Loucy (cell line): ENCODE measurements around the gene INTS1.
"Not testable (repeated sequence)": the region's sequence is repeated elsewhere in the genome, so short reads cannot be mapped to it uniquely, and the experiment has no call there.

Source experiments
- CTCF ChIP-seq: fragments of 200-600 bp; sonication (generic); conservative IDR thresholded peaks from 2 replicates; pipeline ENCODE4 v1.5.1; 2014; ENCODE audit warnings: mild to moderate bottlenecking, antibody characterized with exemption, low read length
- EZH2phosphoT487 ChIP-seq: fragments of 200-600 bp; IDR thresholded peaks from 2 replicates; pipeline ENCODE4 v1.6.1; 2018; ENCODE audit warnings: antibody characterized with exemption, mild to moderate bottlenecking, moderate library complexity, borderline replicate concordance

- not testable (repeated sequence) for TF ChIP-seq CTCF, EZH2phosphoT487
Observed at GRCh38 chr7:1446026-1446425, 58.2 kb downstream of the INTS1 start.
